ENCODE data around the gene CCNH.

Gene CCNH

GRCh38 chr5:87354496-87354895 lies 58.2 kb downstream of the CCNH start:
- no peak for DNase-seq

- DNase-seq, result no peak
Observed at GRCh38 chr5:87347841-87348240, 64.9 kb downstream of the CCNH start.

- no peak for DNase-seq
Observed at GRCh38 chr5:87347272-87347671, 65.5 kb downstream of the CCNH start.
